Activated T-helper 1 cell treated with anti-CD3 and anti-CD28 coated beads, Interleukin-12 subunit alpha, Interleukin-12 subunit beta, Interleukin-2, Interleukin-4 antibody, amounts not matched to agents 30 ng/mL and 10 ng/mL and 1 ng/mL, durations not matched to agents 14 hours and 24 hours and 36 hours (primary cell): ENCODE data around the gene RNF126. TPM values are rescaled to one million over a fixed set of nuclear protein-coding genes. Genes with fewer than 3 reads are reported as not detected.
"Not testable (repeated sequence)": the region's sequence is repeated elsewhere in the genome, so short reads cannot be mapped to it uniquely, and the experiment has no call there.

Source experiments
- DNase-seq: peaks from one replicate; pipeline ENCODE4 v3.0.0; 2021; ENCODE audit warnings: low spot score
- H3K27ac Mint-ChIP-seq: one replicate; pipeline ENCODE4 v1.8.0; 2021; ENCODE audit warnings: mild to moderate bottlenecking, mixed read lengths
- H3K27me3 Mint-ChIP-seq: one replicate; pipeline ENCODE4 v1.8.0; 2022; ENCODE audit warnings: mild to moderate bottlenecking, moderate library complexity, mixed read lengths; ENCODE audit not compliant: insufficient read depth
- H3K36me3 Mint-ChIP-seq: one replicate; pipeline ENCODE4 v1.8.0; 2021; ENCODE audit warnings: low read depth, mixed read lengths
- H3K4me1 Mint-ChIP-seq: one replicate; pipeline ENCODE4 v1.8.0; 2021; ENCODE audit warnings: low read depth, mixed read lengths
- H3K4me3 Mint-ChIP-seq: one replicate; pipeline ENCODE4 v1.8.0; 2021; ENCODE audit warnings: mild to moderate bottlenecking, moderate library complexity, mixed read lengths
- H3K9me3 Mint-ChIP-seq: one replicate; pipeline ENCODE4 v1.8.0; 2021; ENCODE audit warnings: mixed read lengths
- intact Hi-C: fragments of 100-400 bp; cut with micrococcal nuclease; formaldehyde crosslinking; loops from one replicate; pipeline ENCODE4 v1.15.1; 2024
- total RNA-seq: library from RNA; stranded (reverse); gene quantifications from 2 replicates; pipeline ENCODE4 v1.2.3, GENCODE V29; 2022

Gene RNF126
- total RNA-seq, 1 donor from 2014 or later, result 110 TPM

- Mint-ChIP-seq H3K4me3 (peak overlapping the region; percentile 86), H3K36me3 (no peaks in the 10 kb centered on the region), H3K9me3 (no peaks in the 10 kb centered on the region), H3K27ac (peak overlapping the region; percentile 99), H3K4me1 (no peaks in the 10 kb centered on the region), H3K27me3 (peaks cover 5% of the 10 kb centered on the region)
- intact Hi-C loops, result loop anchor here (1.0 to 10.0 kb wide), 10 partner anchors 17 to 564 kb away; partner anchors contain the start of genes ATP5F1D, CDC34, MIDN and POLRMT
- DNase-seq, result peak; percentile 95
Observed at GRCh38 chr19:680287-681028, 17.4 kb upstream of the RNF126 start.

GRCh38 chr19:679418-680286 is 16.6 kb upstream of the RNF126 start:
- H3K27ac Mint-ChIP-seq, result peak overlapping the region; percentile 52
- H3K4me1 Mint-ChIP-seq, result no peaks in the 10 kb centered on the region
- peak overlapping the region; percentile 79 for H3K4me3 Mint-ChIP-seq
- H3K36me3 Mint-ChIP-seq, result no peaks in the 10 kb centered on the region
- H3K27me3 Mint-ChIP-seq, result peaks cover 12% of the 10 kb centered on the region
- no peak for DNase-seq
- H3K9me3 Mint-ChIP-seq, result no peaks in the 10 kb centered on the region
- intact Hi-C loops, result loop anchor here (1.0 to 10.0 kb wide), 10 partner anchors 16 to 565 kb away; partner anchors contain the start of genes ATP5F1D, CDC34, MIDN and POLRMT

GRCh38 chr19:678791-679388 is 15.9 kb upstream of the RNF126 start:
- Mint-ChIP-seq H3K27ac (no peak overlapping the region), H3K36me3 (no peaks in the 10 kb centered on the region)
- intact Hi-C loops, result no loop called here

GRCh38 chr19:677601-678436 is 14.8 kb upstream of the RNF126 start:
- H3K27me3 Mint-ChIP-seq, result peaks cover 12% of the 10 kb centered on the region
- H3K4me1 Mint-ChIP-seq, result no peaks in the 10 kb centered on the region
- peak overlapping the region; percentile 33 for H3K4me3 Mint-ChIP-seq
- no peaks in the 10 kb centered on the region for H3K9me3 Mint-ChIP-seq
- no peak for DNase-seq
- H3K36me3 Mint-ChIP-seq, result no peaks in the 10 kb centered on the region
- intact Hi-C loops, result no loop called here
- H3K27ac Mint-ChIP-seq, result no peak overlapping the region

More at GRCh38 chr19:678791-679388, 15.9 kb upstream of the RNF126 start:
- DNase-seq, result no peak
- peaks cover 12% of the 10 kb centered on the region for H3K27me3 Mint-ChIP-seq
- peak overlapping the region; percentile 79 for H3K4me3 Mint-ChIP-seq
- no peaks in the 10 kb centered on the region for H3K9me3 Mint-ChIP-seq
- H3K4me1 Mint-ChIP-seq, result no peaks in the 10 kb centered on the region

GRCh38 chr19:677201-677600 is 14.2 kb upstream of the RNF126 start:
- Mint-ChIP-seq H3K4me1 (no peaks in the 10 kb centered on the region), H3K27ac (no peak overlapping the region), H3K36me3 (no peaks in the 10 kb centered on the region), H3K4me3 (no peak overlapping the region), H3K27me3 (peaks cover 12% of the 10 kb centered on the region), H3K9me3 (no peaks in the 10 kb centered on the region)
- no peak for DNase-seq
- intact Hi-C loops, result no loop called here

- Mint-ChIP-seq H3K36me3 (no peaks in the 10 kb centered on the region), H3K4me3 (no peak within 1 kb of the TSS), H3K27ac (no peak within 1 kb of the TSS), H3K4me1 (no peaks in the 10 kb centered on the region), H3K27me3 (peaks cover 13% of the 10 kb centered on the region), H3K9me3 (no peaks in the 10 kb centered on the region)
- intact Hi-C loops, result no loop called here
- DNase-seq, result no peak
Observed at GRCh38 chr19:676339-677105, 13.5 kb upstream of the RNF126 start, which contains the start of gene FSTL3. TSS of gene FSTL3 (plus strand) at chr19:676392. CDS start at chr19:676424, 32 bp downstream.

- Mint-ChIP-seq H3K36me3 (no peaks in the 10 kb centered on the region), H3K27ac (no peak overlapping the region), H3K4me3 (no peak overlapping the region), H3K9me3 (no peaks in the 10 kb centered on the region), H3K4me1 (no peaks in the 10 kb centered on the region), H3K27me3 (peaks cover 13% of the 10 kb centered on the region)
- intact Hi-C loops, result no loop called here
- DNase-seq, result no peak
Observed at GRCh38 chr19:676007-676338, 13.0 kb upstream of the RNF126 start.

- H3K9me3 Mint-ChIP-seq, result no peaks in the 10 kb centered on the region
- no peak for DNase-seq
- H3K27me3 Mint-ChIP-seq, result peaks cover 17% of the 10 kb centered on the region
- H3K27ac Mint-ChIP-seq, result no peak overlapping the region
- intact Hi-C loops, result no loop called here
- no peak overlapping the region for H3K4me3 Mint-ChIP-seq
- H3K36me3 Mint-ChIP-seq, result no peaks in the 10 kb centered on the region
- H3K4me1 Mint-ChIP-seq, result no peaks in the 10 kb centered on the region
Observed at GRCh38 chr19:674282-675151, 11.5 kb upstream of the RNF126 start.

GRCh38 chr19:670609-671075 is 7.6 kb upstream of the RNF126 start:
- Mint-ChIP-seq H3K27ac (no peak overlapping the region), H3K36me3 (no peaks in the 10 kb centered on the region), H3K4me3 (no peak overlapping the region), H3K27me3 (peaks cover 25% of the 10 kb centered on the region), H3K4me1 (no peaks in the 10 kb centered on the region), H3K9me3 (no peaks in the 10 kb centered on the region)
- intact Hi-C loops, result no loop called here
- DNase-seq, result no peak

- H3K36me3 Mint-ChIP-seq, intact Hi-C loops, H3K9me3 Mint-ChIP-seq, H3K27ac Mint-ChIP-seq, H3K4me3 Mint-ChIP-seq, DNase-seq: not testable (repeated sequence)
- peaks cover 14% of the 10 kb centered on the region for H3K4me1 Mint-ChIP-seq
- H3K27me3 Mint-ChIP-seq, result peaks cover 17% of the 10 kb centered on the region
Observed at GRCh38 chr19:668675-669434, 5.8 kb upstream of the RNF126 start.
